PFSK-1 (cell line): ENCODE measurements around the gene TIAL1.
A peak's percentile ranks its signal among the peaks of the same experiment; 100 is the strongest.

ENCODE experiments used
- FOXP2 ChIP-seq: optimal IDR thresholded peaks from 2 replicates; pipeline ENCODE3; 2011; ENCODE audit warnings: borderline replicate concordance, control low read depth, inconsistent platforms; ENCODE audit not compliant: insufficient read depth; ENCODE audit errors: extremely low read length, extremely low read depth
- POLR2AphosphoS5 ChIP-seq: IDR thresholded peaks from 2 replicates; pipeline ENCODE4 v1.6.1; 2012; ENCODE audit warnings: low read depth, mild to moderate bottlenecking, control low read depth, low read length, moderate library complexity
- REST ChIP-seq, 2 experiments: IDR thresholded peaks; 2 replicates each; pipeline versions ENCODE4 v1.6.1 to v1.8.0; 2011 to 2012; ENCODE audit warnings: low read depth in 2 of 2, low read length in 2 of 2, control low read depth in 1 of 2, inconsistent platforms in 1 of 2, mild to moderate bottlenecking in 1 of 2, moderate library complexity in 1 of 2; ENCODE audit not compliant: insufficient read depth in 1 of 2
- SIN3A ChIP-seq: IDR thresholded peaks from 2 replicates; pipeline ENCODE4 v1.6.1; 2012; ENCODE audit warnings: mild to moderate bottlenecking, low read length, moderate library complexity, borderline replicate concordance; ENCODE audit not compliant: insufficient read depth
- TAF1 ChIP-seq: IDR thresholded peaks from 2 replicates; pipeline ENCODE4 v1.6.1; 2012; ENCODE audit warnings: low read length, control low read depth, borderline replicate concordance; ENCODE audit not compliant: insufficient read depth

The TIAL1 gene

GRCh38 chr10:119546009-119546408, 50.8 kb downstream of the TIAL1 start:
- TF ChIP-seq POLR2AphosphoS5 = no peak
- TF ChIP-seq SIN3A = no peak
- no peak for TF ChIP-seq FOXP2
- TF ChIP-seq REST (IDR thresholded peaks at IDR 0.05; ENCODE audit: insufficient read depth in 1 of 2, low read depth in 2 of 2, low read length in 2 of 2) = no peak
- TF ChIP-seq TAF1 = no peak

GRCh38 chr10:119545310-119545709, 51.5 kb downstream of the TIAL1 start:
- TF ChIP-seq TAF1 = no peak

- TF ChIP-seq SIN3A = no peak
- TF ChIP-seq TAF1 = no peak
- no peak for TF ChIP-seq REST (IDR thresholded peaks at IDR 0.05; ENCODE audit: insufficient read depth in 1 of 2, low read depth in 2 of 2, low read length in 2 of 2)
- TF ChIP-seq POLR2AphosphoS5 = no peak
- TF ChIP-seq FOXP2 = no peak
These were observed 52.7 kb downstream of the TIAL1 start for GRCh38 chr10:119543814-119544642.

GRCh38 chr10:119542988-119543813, 53.6 kb downstream of the TIAL1 start:
- TF ChIP-seq SIN3A = no peak
- no peak for TF ChIP-seq TAF1
- peak; percentile 8 for TF ChIP-seq POLR2AphosphoS5
- TF ChIP-seq FOXP2 = peak; percentile 14
- TF ChIP-seq REST (IDR thresholded peaks at IDR 0.05; ENCODE audit: insufficient read depth in 1 of 2, low read depth in 2 of 2, low read length in 2 of 2) = no peak

GRCh38 chr10:119542357-119542987, 54.3 kb downstream of the TIAL1 start, which contains the start of gene RGS10:
Gene RGS10, minus strand, starts transcription at chr10:119542719. Its CDS starts 81 bp downstream, at chr10:119542638.
- TF ChIP-seq SIN3A (no peak), FOXP2 (peak; percentile 57), TAF1 (peak; percentile 49; the same call in 1 of the 2 replicates), REST (IDR thresholded peaks at IDR 0.05; ENCODE audit: insufficient read depth in 1 of 2, low read depth in 2 of 2, low read length in 2 of 2) (no peak), POLR2AphosphoS5 (peak; percentile 75)
